Trophoblast cell (in vitro differentiated cells and primary cell): ENCODE results near the gene NETO1.

Experiments used
- DNase-seq, 2 donors: peaks; one replicate each; pipeline ENCODE4 v3.0.0-alpha.2; 2016
- H2AFZ ChIP-seq: 2 replicates; pipeline ENCODE4 v1.6.1; 2013; ENCODE audit warnings: low read length, moderate library complexity, mild to moderate bottlenecking; ENCODE audit not compliant: insufficient read depth, poor library complexity
- H2AK5ac ChIP-seq: 2 replicates; pipeline ENCODE4 v1.6.1; 2013; ENCODE audit warnings: mild to moderate bottlenecking, low read length
- H2BK120ac ChIP-seq: 2 replicates; pipeline ENCODE4 v1.6.1; 2013; ENCODE audit warnings: low read length, mild to moderate bottlenecking, moderate library complexity; ENCODE audit not compliant: insufficient read depth, poor library complexity
- H2BK12ac ChIP-seq: 2 replicates; pipeline ENCODE4 v1.6.1; 2013; ENCODE audit warnings: mild to moderate bottlenecking, low read length, moderate library complexity
- H2BK5ac ChIP-seq: 2 replicates; pipeline ENCODE4 v1.6.1; 2013; ENCODE audit warnings: low read length, low read depth, moderate library complexity, mild to moderate bottlenecking; ENCODE audit not compliant: poor library complexity
- H3K14ac ChIP-seq: 2 replicates; pipeline ENCODE4 v1.6.1; 2013; ENCODE audit warnings: mild to moderate bottlenecking, low read length
- H3K18ac ChIP-seq: 2 replicates; pipeline ENCODE4 v1.6.1; 2013; ENCODE audit warnings: mild to moderate bottlenecking, low read length
- H3K23ac ChIP-seq: 2 replicates; pipeline ENCODE4 v1.6.1; 2013; ENCODE audit warnings: low read length
- H3K27ac ChIP-seq: 2 replicates; pipeline ENCODE4 v1.5.1; 2013; ENCODE audit warnings: low read depth, mild to moderate bottlenecking, inconsistent platforms, low read length, moderate library complexity
- H3K27me3 ChIP-seq: 2 replicates; pipeline ENCODE4 v1.6.1; 2013; ENCODE audit warnings: inconsistent platforms, mild to moderate bottlenecking, low read length, moderate library complexity; ENCODE audit not compliant: insufficient read depth
- H3K36me3 ChIP-seq, 2 experiments: 1 replicate in 1 of 2; 2 replicates in 1 of 2; pipeline ENCODE4 v1.6.1; 2013; ENCODE audit warnings: low read length in 2 of 2, mild to moderate bottlenecking in 2 of 2, moderate library complexity in 1 of 2; ENCODE audit not compliant: insufficient read depth in 2 of 2, control insufficient read depth in 1 of 2
- H3K4ac ChIP-seq: 2 replicates; pipeline ENCODE4 v1.6.1; 2013; ENCODE audit warnings: low read depth, mild to moderate bottlenecking, low read length, moderate library complexity
- H3K4me1 ChIP-seq, 2 experiments: 1 replicate in 1 of 2; 2 replicates in 1 of 2; pipeline ENCODE4 v1.6.1; 2013; ENCODE audit warnings: low read length in 2 of 2, mild to moderate bottlenecking in 2 of 2, moderate library complexity in 1 of 2; ENCODE audit not compliant: insufficient read depth in 2 of 2, control insufficient read depth in 1 of 2
- H3K4me2 ChIP-seq: 2 replicates; pipeline ENCODE4 v1.6.1; 2013; ENCODE audit warnings: inconsistent platforms, mild to moderate bottlenecking, low read length, moderate library complexity
- H3K4me3 ChIP-seq: 2 replicates; pipeline ENCODE4 v1.5.1; 2013; ENCODE audit warnings: mild to moderate bottlenecking, low read depth, low read length, inconsistent platforms
- H3K79me1 ChIP-seq: one replicate; pipeline ENCODE4 v1.6.1; 2013; ENCODE audit warnings: low read length
- H3K79me2 ChIP-seq: 2 replicates; pipeline ENCODE4 v1.6.1; 2013; ENCODE audit warnings: low read length, mild to moderate bottlenecking; ENCODE audit not compliant: control insufficient read depth, insufficient read depth, poor library complexity
- H3K9ac ChIP-seq: 2 replicates; pipeline ENCODE4 v1.6.1; 2013; ENCODE audit warnings: mild to moderate bottlenecking, low read length
- H3K9me3 ChIP-seq: 2 replicates; pipeline ENCODE4 v1.6.1; 2013; ENCODE audit warnings: low read depth, mild to moderate bottlenecking, control low read depth, inconsistent platforms, low read length; ENCODE audit not compliant: insufficient read depth
- H4K12ac ChIP-seq: 2 replicates; pipeline ENCODE4 v1.6.1; 2013; ENCODE audit warnings: low read depth, mild to moderate bottlenecking, low read length, moderate library complexity
- H4K8ac ChIP-seq: 2 replicates; pipeline ENCODE4 v1.6.1; 2013; ENCODE audit warnings: low read depth, mild to moderate bottlenecking, low read length, moderate library complexity
- H4K91ac ChIP-seq: one replicate; pipeline ENCODE4 v1.6.1; 2013; ENCODE audit warnings: low read depth, mild to moderate bottlenecking, low read length, moderate library complexity
- WGBS: extraction: QIAGEN DNeasy Blood & Tissue Kit; methylation state at CpG from one replicate; pipeline ENCODE4 v1.1.7; 2013; ENCODE audit warnings: missing lambda C conversion rate; ENCODE audit not compliant: insufficient read length, insufficient coverage; ENCODE audit errors: extremely low coverage; 5-methylcytosine and 5-hydroxymethylcytosine counted together

NETO1 gene

GRCh38 chr18:72849671-72850070, 18.1 kb downstream of the NETO1 start:
- H2AK5ac ChIP-seq: no peak overlapping the region
- H3K14ac ChIP-seq: no peak overlapping the region
- H3K23ac ChIP-seq: no peak overlapping the region
- H3K79me1 ChIP-seq: no peaks in the 10 kb centered on the region
- H3K4me1 ChIP-seq: peaks cover 2 to 6% of the 10 kb centered on the region in 2 experiments
- no peaks in the 10 kb centered on the region for H3K79me2 ChIP-seq
- H2BK12ac ChIP-seq: no peak overlapping the region
- H2AFZ ChIP-seq: no peak overlapping the region
- H2BK120ac ChIP-seq: no peak overlapping the region
- no peak overlapping the region for H3K4me3 ChIP-seq
- H3K27ac ChIP-seq: no peak overlapping the region
- H4K91ac ChIP-seq: no peak overlapping the region
- no peaks in the 10 kb centered on the region for H3K9me3 ChIP-seq
- H2BK5ac ChIP-seq: no peak overlapping the region
- no peak overlapping the region for H3K18ac ChIP-seq
- H3K9ac ChIP-seq: no peak overlapping the region
- H3K36me3 ChIP-seq: no peaks in the 10 kb centered on the region
- WGBS: no CpG with 5 or more reads among the region's 3 CpGs
- H4K12ac ChIP-seq: no peak overlapping the region
- H4K8ac ChIP-seq: no peak overlapping the region
- H3K27me3 ChIP-seq: no peaks in the 10 kb centered on the region
- no peak overlapping the region for H3K4ac ChIP-seq
- no peak for DNase-seq
- H3K4me2 ChIP-seq: no peak overlapping the region

GRCh38 chr18:72848503-72849237, 19.1 kb downstream of the NETO1 start:
- no peak overlapping the region for H3K23ac ChIP-seq
- no peak overlapping the region for H2BK120ac ChIP-seq
- no peak overlapping the region for H3K4me3 ChIP-seq
- no peaks in the 10 kb centered on the region for H3K36me3 ChIP-seq
- H2BK12ac ChIP-seq: no peak overlapping the region
- H4K12ac ChIP-seq: no peak overlapping the region
- no peak overlapping the region for H3K4me2 ChIP-seq
- WGBS: no CpG with 5 or more reads among the region's 1 CpG
- DNase-seq: peak in 1 of 2 donors; percentile 3
- no peak overlapping the region for H4K91ac ChIP-seq
- no peak overlapping the region for H2AK5ac ChIP-seq
- peaks cover 2 to 6% of the 10 kb centered on the region in 2 experiments for H3K4me1 ChIP-seq
- H2BK5ac ChIP-seq: no peak overlapping the region
- no peak overlapping the region for H3K27ac ChIP-seq
- H3K27me3 ChIP-seq: no peaks in the 10 kb centered on the region
- H3K14ac ChIP-seq: no peak overlapping the region
- no peaks in the 10 kb centered on the region for H3K79me2 ChIP-seq
- H3K9me3 ChIP-seq: no peaks in the 10 kb centered on the region
- no peak overlapping the region for H3K18ac ChIP-seq
- H3K9ac ChIP-seq: no peak overlapping the region
- no peaks in the 10 kb centered on the region for H3K79me1 ChIP-seq
- H2AFZ ChIP-seq: no peak overlapping the region
- H3K4ac ChIP-seq: no peak overlapping the region
- no peak overlapping the region for H4K8ac ChIP-seq

DNA sequence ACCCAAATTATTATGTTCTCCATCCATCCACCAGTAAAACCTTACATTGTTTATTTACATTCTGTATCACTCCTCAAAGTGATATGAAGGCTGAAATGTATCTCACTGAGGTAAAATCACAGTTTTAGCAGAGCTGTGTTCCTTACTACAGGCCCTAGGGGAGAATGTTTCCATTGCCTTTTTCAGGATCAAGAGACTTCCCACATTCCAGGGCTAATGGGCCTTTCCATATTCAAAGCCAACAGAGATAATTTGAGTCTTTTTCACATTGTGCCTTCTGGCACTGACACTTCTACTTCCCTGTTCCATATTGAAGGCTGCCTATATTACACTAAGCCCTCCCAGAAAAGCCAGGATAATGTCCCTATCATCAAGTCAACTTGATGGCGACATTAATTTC, 20.0 kb downstream of the NETO1 start:
- Histone ChIP-seq H3K27me3 (no peaks in the 10 kb centered on the region), H3K4me3 (no peak overlapping the region), H3K27ac (no peak overlapping the region), H2AFZ (no peak overlapping the region), H3K79me1 (no peaks in the 10 kb centered on the region), H3K18ac (no peak overlapping the region), H3K4me1 (peaks cover 2 to 6% of the 10 kb centered on the region in 2 experiments), H3K4ac (no peak overlapping the region), H2AK5ac (no peak overlapping the region), H3K79me2 (no peaks in the 10 kb centered on the region), H4K91ac (no peak overlapping the region), H3K14ac (no peak overlapping the region), H2BK120ac (no peak overlapping the region), H3K9ac (no peak overlapping the region), H4K12ac (no peak overlapping the region), H3K9me3 (no peaks in the 10 kb centered on the region), H3K36me3 (no peaks in the 10 kb centered on the region), H4K8ac (no peak overlapping the region), H2BK12ac (no peak overlapping the region), H2BK5ac (no peak overlapping the region), H3K23ac (no peak overlapping the region), H3K4me2 (no peak overlapping the region)
- DNase-seq: no peak
- WGBS: no CpG with 5 or more reads among the region's 1 CpG

DNA sequence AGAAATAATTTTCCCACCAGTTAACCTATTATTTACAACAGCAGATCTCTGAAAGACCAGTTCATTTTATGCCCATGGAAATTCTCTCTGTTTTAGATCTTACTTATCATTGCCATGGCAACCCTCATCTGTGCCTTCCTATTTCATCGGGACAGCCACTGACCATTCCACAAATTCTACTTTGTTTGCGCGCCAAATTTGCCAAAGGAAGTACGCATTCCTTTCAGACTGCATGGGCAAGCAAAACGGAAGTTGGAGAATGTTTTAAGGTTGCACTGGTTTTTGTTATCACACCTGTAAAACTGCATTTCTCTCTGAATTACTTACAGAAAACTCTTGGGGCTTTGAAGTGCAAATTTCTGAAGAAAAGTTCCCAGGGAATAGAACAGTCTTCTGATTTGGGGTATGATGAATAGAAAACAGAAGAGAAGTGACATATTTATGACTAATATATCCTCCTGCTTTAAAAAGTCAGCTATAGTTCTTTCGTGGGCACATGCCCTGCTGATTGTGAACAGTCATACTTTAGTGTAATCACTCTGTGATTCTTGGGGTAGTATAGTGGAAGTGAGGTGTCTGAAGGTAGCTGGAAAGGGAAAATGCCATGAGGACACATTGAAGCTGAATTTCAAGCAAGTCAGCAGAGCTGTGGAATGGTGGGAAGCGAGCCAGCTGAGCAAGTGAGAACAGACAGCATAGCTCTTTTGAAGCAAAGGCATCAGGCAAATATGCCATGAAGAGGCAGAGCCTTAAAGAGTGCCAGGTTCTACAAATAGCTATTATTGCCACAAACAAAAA, 20.9 kb downstream of the NETO1 start:
- no peak overlapping the region for H3K4me3 ChIP-seq
- H3K14ac ChIP-seq: no peak overlapping the region
- H3K4me1 ChIP-seq: peaks cover 2 to 6% of the 10 kb centered on the region in 2 experiments
- no peak overlapping the region for H4K12ac ChIP-seq
- H2AFZ ChIP-seq: no peak overlapping the region
- H4K8ac ChIP-seq: no peak overlapping the region
- WGBS: no CpG with 5 or more reads among the region's 7 CpGs
- no peaks in the 10 kb centered on the region for H3K36me3 ChIP-seq
- H3K4ac ChIP-seq: no peak overlapping the region
- H3K27ac ChIP-seq: no peak overlapping the region
- H3K9me3 ChIP-seq: no peaks in the 10 kb centered on the region
- no peaks in the 10 kb centered on the region for H3K27me3 ChIP-seq
- H2AK5ac ChIP-seq: no peak overlapping the region
- H3K9ac ChIP-seq: no peak overlapping the region
- no peak overlapping the region for H4K91ac ChIP-seq
- no peak overlapping the region for H3K23ac ChIP-seq
- H3K79me2 ChIP-seq: no peaks in the 10 kb centered on the region
- H2BK120ac ChIP-seq: no peak overlapping the region
- no peak overlapping the region for H2BK5ac ChIP-seq
- no peak overlapping the region for H2BK12ac ChIP-seq
- H3K4me2 ChIP-seq: no peak overlapping the region
- DNase-seq: no peak
- H3K18ac ChIP-seq: no peak overlapping the region
- no peaks in the 10 kb centered on the region for H3K79me1 ChIP-seq
